NB4 (cell line): ENCODE data around the gene CCNG1.
A peak's percentile ranks its signal among the peaks of the same experiment; 100 is the strongest.

Experiments used
- DNase-seq: peaks from one replicate; pipeline ENCODE4 v3.0.0; 2010; ENCODE audit warnings: low read depth
- H3K4me3 ChIP-seq: one replicate; pipeline ENCODE4 v1.5.1; 2011; ENCODE audit warnings: mild to moderate bottlenecking, low read depth, low read length, moderate library complexity
- MYC ChIP-seq: IDR thresholded peaks from 2 replicates; pipeline ENCODE4 v1.6.1; 2011; ENCODE audit warnings: low read depth, low read length
- POLR2A ChIP-seq: IDR thresholded peaks from 2 replicates; pipeline ENCODE4 v1.6.1; 2011; ENCODE audit warnings: mild to moderate bottlenecking; ENCODE audit not compliant: insufficient read length; ENCODE audit errors: extremely low read depth
- TF ChIP-seq, protein P1 (sequence below): IDR thresholded peaks from one replicate; pipeline ENCODE4 v1.5.1; 2012; ENCODE audit warnings: low read depth, low read length
- TF ChIP-seq, protein P2 (sequence below): IDR thresholded peaks from 2 replicates; pipeline ENCODE4 v1.6.1; 2011; ENCODE audit warnings: low read depth, low read length

Gene CCNG1

DNA sequence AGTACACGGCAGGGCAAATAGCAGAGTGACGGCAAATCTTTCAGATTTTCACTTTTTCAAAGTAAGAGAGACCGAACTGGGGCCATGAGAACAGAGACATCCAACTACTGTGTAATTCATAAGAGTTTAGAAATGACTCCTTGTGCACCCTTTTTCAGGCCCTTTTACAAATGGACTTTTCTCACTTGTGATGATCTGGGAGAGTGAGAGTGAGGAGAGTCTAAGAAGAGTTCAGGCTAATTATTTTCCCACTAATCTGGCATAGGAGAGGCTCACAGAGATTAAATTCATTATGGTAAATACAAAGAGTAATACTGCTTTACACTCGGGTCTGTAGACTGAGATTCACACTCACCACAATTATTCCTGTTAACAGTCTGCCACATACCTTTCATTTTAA is 880 bp upstream of the CCNG1 start:
- DNase-seq, result peak; percentile 2
- peak overlapping the region; percentile 74 for H3K4me3 ChIP-seq
- TF ChIP-seq MYC (no peak), POLR2A (no peak)
- TF ChIP-seq, protein P1, sequence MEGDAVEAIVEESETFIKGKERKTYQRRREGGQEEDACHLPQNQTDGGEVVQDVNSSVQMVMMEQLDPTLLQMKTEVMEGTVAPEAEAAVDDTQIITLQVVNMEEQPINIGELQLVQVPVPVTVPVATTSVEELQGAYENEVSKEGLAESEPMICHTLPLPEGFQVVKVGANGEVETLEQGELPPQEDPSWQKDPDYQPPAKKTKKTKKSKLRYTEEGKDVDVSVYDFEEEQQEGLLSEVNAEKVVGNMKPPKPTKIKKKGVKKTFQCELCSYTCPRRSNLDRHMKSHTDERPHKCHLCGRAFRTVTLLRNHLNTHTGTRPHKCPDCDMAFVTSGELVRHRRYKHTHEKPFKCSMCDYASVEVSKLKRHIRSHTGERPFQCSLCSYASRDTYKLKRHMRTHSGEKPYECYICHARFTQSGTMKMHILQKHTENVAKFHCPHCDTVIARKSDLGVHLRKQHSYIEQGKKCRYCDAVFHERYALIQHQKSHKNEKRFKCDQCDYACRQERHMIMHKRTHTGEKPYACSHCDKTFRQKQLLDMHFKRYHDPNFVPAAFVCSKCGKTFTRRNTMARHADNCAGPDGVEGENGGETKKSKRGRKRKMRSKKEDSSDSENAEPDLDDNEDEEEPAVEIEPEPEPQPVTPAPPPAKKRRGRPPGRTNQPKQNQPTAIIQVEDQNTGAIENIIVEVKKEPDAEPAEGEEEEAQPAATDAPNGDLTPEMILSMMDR, result no peak
- TF ChIP-seq, protein P2, sequence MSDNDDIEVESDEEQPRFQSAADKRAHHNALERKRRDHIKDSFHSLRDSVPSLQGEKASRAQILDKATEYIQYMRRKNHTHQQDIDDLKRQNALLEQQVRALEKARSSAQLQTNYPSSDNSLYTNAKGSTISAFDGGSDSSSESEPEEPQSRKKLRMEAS, result no peak

DNA sequence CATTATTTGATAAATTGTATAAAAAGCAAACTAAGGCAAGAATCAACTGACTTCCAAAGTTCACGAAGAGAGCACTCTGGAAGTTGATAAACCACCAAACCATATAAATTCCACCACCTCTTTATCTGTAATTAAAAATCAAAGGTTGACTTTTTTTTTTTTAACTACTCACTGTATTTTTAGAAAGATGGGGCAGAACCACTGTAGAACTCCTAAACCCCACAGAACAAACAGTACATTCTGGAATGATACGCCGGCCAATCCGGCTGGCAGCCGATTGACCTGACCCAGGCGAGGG is 435 bp upstream of the CCNG1 start:
- no peak for DNase-seq
- TF ChIP-seq, protein P1, result no peak
- peak; percentile 75 for TF ChIP-seq POLR2A
- TF ChIP-seq, protein P2, result no peak
- H3K4me3 ChIP-seq, result peak overlapping the region; percentile 74

DNA sequence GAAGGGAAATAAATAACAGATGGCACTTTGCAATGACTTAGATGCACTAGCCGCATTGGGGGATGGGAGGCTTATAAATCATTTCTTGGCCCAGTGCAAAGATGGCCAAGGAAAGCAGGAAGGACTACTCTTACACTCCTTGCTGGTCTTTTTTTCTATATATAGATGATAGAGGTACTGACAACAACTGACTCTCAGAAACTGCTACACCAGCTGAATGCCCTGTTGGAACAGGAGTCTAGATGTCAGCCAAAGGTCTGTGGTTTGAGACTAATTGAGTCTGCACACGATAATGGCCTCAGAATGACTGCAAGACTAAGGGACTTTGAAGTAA is 1.7 kb downstream of the CCNG1 start:
- peak; percentile 26 for DNase-seq
- no peak for TF ChIP-seq MYC
- TF ChIP-seq, protein P1, result no peak
- no peak for TF ChIP-seq POLR2A
- TF ChIP-seq, protein P2, result no peak
- H3K4me3 ChIP-seq, result peak overlapping the region; percentile 45

DNA sequence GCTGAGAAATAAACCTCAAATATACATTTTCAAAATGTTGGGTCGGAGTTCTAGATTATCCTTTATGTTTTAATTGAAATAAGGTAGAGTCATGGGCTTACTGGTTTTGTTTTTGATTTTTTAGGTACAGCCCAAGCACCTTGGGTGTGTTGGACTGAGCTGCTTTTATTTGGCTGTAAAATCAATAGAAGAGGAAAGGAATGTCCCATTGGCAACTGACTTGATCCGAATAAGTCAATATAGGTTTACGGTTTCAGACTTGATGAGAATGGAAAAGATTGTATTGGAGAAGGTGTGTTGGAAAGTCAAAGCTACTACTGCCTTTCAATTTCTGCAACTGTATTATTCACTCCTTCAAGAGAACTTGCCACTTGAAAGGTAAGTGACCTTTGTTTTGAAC is 3.6 kb downstream of the CCNG1 start:
- no peak overlapping the region for H3K4me3 ChIP-seq
- no peak for TF ChIP-seq MYC
- TF ChIP-seq, protein P1, result no peak
- no peak for TF ChIP-seq POLR2A
- TF ChIP-seq, protein P2, result no peak
- DNase-seq, result no peak

DNA sequence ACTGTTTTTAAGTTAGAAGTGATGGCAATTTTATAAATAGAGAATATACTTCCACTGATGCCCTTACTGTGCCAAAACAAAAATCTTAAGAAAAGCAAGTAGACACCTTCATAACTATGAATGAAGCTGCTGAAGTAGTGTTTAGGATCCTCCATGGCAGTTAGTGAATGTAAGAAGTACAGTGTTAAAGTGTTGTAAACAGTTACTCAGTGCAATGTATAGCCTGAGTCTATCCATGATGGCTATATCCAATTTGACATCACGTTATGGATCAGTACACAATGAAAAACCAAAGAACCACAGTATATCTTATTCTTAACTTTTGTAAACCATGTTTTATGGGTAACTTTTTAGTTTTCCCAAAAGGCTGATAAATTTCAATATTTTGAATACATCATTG is 7.1 kb downstream of the CCNG1 start:
- H3K4me3 ChIP-seq, result no peak overlapping the region
- TF ChIP-seq, protein P1, result no peak
- TF ChIP-seq MYC (no peak), POLR2A (no peak)
- TF ChIP-seq, protein P2, result no peak

DNA sequence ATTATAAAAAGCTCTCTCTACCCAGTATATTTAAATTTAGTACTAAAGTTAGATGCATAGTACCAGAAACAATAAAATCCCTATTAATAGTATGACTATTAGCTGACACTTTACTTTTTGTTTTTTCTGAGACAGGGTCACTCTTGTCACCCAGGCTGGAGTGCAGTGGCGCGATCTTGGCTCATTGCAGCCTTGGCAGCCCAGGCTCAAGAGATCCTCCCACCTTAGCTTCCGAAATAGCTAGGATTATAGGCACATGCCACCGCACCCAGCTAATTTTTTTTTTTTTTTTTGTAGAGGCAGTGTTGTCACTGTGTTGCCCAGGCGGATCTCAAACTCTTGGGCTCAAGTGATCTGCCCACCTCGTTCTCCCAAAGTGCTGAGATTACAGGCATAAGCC is 8.0 kb downstream of the CCNG1 start:
- DNase-seq, result no peak
- TF ChIP-seq, protein P2, result no peak
- TF ChIP-seq, protein P1, result no peak
- no peak overlapping the region for H3K4me3 ChIP-seq

More for the DNA sequence above, 7.1 kb downstream of the CCNG1 start:
- DNase-seq, result no peak
